Measurements from ENCODE around the gene RELN. TPM values are rescaled to one million over a fixed set of nuclear protein-coding genes. Genes with fewer than 3 reads are reported as not detected.

RELN gene
- total and polyA plus RNA-seq, 9 donors = 2.1 to 31.3 (median 8.2) TPM

DNA sequence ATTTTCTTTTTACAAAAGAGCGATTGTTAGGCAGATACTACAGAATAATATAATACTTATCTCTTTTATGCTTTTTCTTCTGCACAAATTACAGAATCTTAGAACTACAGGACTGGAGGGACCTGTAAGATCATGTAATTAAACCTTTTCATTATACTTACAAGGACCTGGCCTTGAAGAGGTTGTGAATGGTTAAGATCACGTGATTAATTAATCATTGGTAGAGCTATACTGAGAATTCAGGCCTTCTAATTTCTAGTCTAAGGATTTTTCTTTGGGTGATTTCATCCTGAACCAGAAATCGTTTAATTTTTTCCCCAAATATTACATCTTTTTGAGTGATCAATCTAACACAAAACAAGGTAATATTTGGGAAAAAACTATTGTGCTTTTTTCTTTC, 379.7 kb downstream of the RELN start:
- no CpG with 5 or more reads among the region's 3 CpGs for WGBS (ENCODE audit: insufficient coverage)
- no peak overlapping the region for H3K27ac ChIP-seq (ENCODE audit: low read length)
- no peaks in the 10 kb centered on the region for H3K36me3 ChIP-seq (ENCODE audit: control insufficient read depth, insufficient read depth, low read length)
- H3K9me3 ChIP-seq (replicated peaks; ENCODE audit: control insufficient read depth, low read depth, low read length) = no peaks in the 10 kb centered on the region
- no peak overlapping the region for H3K4me3 ChIP-seq (ENCODE audit: low read length)
- no peaks in the 10 kb centered on the region for H3K27me3 ChIP-seq (ENCODE audit: control insufficient read depth, insufficient read depth, low read length)
- no peaks in the 10 kb centered on the region for H3K4me1 ChIP-seq (ENCODE audit: control insufficient read depth, insufficient read depth, low read length)
- DNase-seq = no peak

DNA sequence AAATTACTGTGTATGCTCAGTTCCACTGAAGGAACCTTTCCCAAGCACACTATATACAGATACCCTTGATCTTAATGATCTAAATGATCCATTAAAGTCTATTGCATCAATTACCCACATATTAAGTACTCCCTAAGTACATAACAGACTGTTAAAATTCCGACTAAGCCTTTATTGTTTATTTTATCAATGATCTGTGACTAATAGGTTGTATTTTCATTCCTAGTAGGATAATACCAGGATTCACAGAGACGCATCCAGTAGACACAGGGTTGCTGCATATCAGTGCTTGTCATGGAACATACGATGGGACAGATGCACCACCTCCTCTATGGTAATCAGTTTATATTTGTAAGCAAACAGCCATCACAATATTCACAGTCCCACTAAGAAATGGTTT, 383.8 kb downstream of the RELN start:
- DNase-seq = no peak
- Histone ChIP-seq H3K27me3 (ENCODE audit: control insufficient read depth, insufficient read depth, low read length) (no peaks in the 10 kb centered on the region), H3K9me3 (replicated peaks; ENCODE audit: control insufficient read depth, low read depth, low read length) (no peaks in the 10 kb centered on the region), H3K4me1 (ENCODE audit: control insufficient read depth, insufficient read depth, low read length) (no peaks in the 10 kb centered on the region), H3K27ac (ENCODE audit: low read length) (no peak overlapping the region), H3K4me3 (ENCODE audit: low read length) (no peak overlapping the region), H3K36me3 (ENCODE audit: control insufficient read depth, insufficient read depth, low read length) (no peaks in the 10 kb centered on the region)
- no CpG with 5 or more reads among the region's 3 CpGs for WGBS (ENCODE audit: insufficient coverage)

DNA sequence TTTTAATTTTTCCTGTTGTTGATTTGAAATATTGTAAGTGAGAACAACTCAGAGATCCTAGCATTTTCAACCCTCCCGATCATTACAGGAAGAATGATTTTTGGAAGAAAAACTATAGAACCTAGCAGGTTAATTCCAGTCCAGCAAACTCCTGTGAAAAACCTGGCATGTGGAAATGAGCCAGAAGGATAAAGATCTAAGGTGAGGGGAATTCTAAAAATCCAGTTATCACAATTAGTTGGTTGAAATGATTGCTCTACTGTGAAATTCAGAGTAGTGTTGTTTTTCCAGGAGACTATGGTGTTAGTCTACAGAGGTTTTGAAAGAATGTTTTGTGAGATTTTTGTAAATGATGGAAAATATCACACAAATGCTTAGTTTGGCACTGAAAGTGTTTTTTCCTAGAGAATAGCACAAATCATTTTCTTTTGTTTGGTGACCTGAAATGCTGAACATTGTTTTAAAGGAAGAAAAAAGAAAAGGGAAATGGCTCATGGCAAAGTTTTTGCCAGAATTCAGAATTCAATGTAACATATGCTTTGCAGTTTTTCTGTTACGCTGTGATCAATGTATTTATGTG, 391.0 kb downstream of the RELN start:
- Histone ChIP-seq H3K4me3 (ENCODE audit: low read length) (no peak overlapping the region), H3K4me1 (ENCODE audit: control insufficient read depth, insufficient read depth, low read length) (no peaks in the 10 kb centered on the region), H3K27me3 (ENCODE audit: control insufficient read depth, insufficient read depth, low read length) (no peaks in the 10 kb centered on the region), H3K27ac (ENCODE audit: low read length) (no peak overlapping the region), H3K36me3 (ENCODE audit: control insufficient read depth, insufficient read depth, low read length) (no peaks in the 10 kb centered on the region), H3K9me3 (replicated peaks; ENCODE audit: control insufficient read depth, low read depth, low read length) (no peaks in the 10 kb centered on the region)
- no peak for DNase-seq
- 86% methylated on average over 1 of the region's 2 CpGs for WGBS (ENCODE audit: insufficient coverage)

DNA sequence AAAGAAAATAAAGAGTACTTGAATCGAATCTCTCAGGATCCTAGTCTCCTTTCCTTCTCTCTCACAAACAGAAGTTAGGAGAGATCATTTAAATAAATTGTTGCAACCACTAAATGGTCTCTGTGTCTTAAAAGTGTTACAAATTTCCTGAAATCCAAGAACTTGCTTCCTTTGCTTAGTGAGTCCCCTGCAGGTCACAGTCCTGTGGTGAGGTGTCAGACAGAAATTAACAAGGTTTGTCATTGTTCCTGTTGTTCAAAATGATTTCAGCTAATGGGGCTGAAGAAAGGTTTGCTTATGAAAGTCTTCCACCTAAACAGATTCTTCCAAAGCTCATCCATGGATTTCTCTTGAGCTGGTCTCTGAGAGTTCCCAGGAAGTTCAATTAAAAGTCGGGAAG, 391.9 kb downstream of the RELN start:
- no CpG with 5 or more reads among the region's 2 CpGs for WGBS (ENCODE audit: insufficient coverage)
- no peak for DNase-seq
- no peaks in the 10 kb centered on the region for H3K9me3 ChIP-seq (replicated peaks; ENCODE audit: control insufficient read depth, low read depth, low read length)
- H3K27ac ChIP-seq (ENCODE audit: low read length) = no peak overlapping the region
- no peaks in the 10 kb centered on the region for H3K36me3 ChIP-seq (ENCODE audit: control insufficient read depth, insufficient read depth, low read length)
- H3K4me3 ChIP-seq (ENCODE audit: low read length) = no peak overlapping the region
- no peaks in the 10 kb centered on the region for H3K27me3 ChIP-seq (ENCODE audit: control insufficient read depth, insufficient read depth, low read length)
- H3K4me1 ChIP-seq (ENCODE audit: control insufficient read depth, insufficient read depth, low read length) = no peaks in the 10 kb centered on the region

DNA sequence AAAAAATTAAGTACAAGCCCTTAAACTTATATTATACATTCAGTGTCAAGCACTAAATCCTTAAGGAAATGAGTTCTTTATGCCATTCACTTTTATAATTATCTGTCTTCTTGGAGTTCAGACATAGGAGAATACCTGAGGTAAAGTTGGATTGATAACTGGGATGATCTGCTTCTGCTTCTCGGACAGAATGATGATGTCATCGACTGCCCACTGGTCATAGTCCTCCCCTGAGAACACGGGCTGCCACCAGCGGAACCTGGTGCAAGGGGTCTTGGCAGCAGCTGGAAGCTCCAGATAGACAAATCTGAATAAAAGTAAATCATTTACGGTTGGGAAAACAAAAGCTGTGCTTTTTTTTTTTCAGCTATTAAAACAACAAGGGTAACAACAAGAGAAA, 395.3 kb downstream of the RELN start:
- WGBS (ENCODE audit: insufficient coverage) = 80% methylated on average over 3 of the region's 5 CpGs
- DNase-seq = no peak
- no peaks in the 10 kb centered on the region for H3K27me3 ChIP-seq (ENCODE audit: control insufficient read depth, insufficient read depth, low read length)
- no peaks in the 10 kb centered on the region for H3K9me3 ChIP-seq (replicated peaks; ENCODE audit: control insufficient read depth, low read depth, low read length)
- H3K4me1 ChIP-seq (ENCODE audit: control insufficient read depth, insufficient read depth, low read length) = no peaks in the 10 kb centered on the region
- no peaks in the 10 kb centered on the region for H3K36me3 ChIP-seq (ENCODE audit: control insufficient read depth, insufficient read depth, low read length)
- no peak overlapping the region for H3K4me3 ChIP-seq (ENCODE audit: low read length)
- no peak overlapping the region for H3K27ac ChIP-seq (ENCODE audit: low read length)

DNA sequence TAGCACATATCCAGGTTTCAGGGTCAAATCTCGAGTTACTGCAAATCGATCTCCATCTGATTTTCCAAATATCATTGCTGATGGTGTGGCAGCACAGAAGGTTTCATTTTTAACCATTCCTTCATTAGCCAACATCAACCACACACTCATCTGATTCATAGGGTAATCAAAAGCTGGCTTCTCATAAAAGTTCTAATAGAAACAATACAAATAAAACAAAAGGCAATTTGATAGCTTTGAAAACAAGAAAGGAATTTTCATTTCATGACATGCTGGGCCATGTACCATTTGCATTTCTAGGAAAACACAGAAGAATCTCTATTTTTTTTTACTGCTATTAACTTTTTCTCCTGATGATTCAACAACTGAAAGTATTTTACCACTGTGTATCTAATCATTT, 395.8 kb downstream of the RELN start:
- H3K27ac ChIP-seq (ENCODE audit: low read length) = no peak overlapping the region
- no peaks in the 10 kb centered on the region for H3K36me3 ChIP-seq (ENCODE audit: control insufficient read depth, insufficient read depth, low read length)
- no peaks in the 10 kb centered on the region for H3K9me3 ChIP-seq (replicated peaks; ENCODE audit: control insufficient read depth, low read depth, low read length)
- no peak overlapping the region for H3K4me3 ChIP-seq (ENCODE audit: low read length)
- WGBS (ENCODE audit: insufficient coverage) = no CpG with 5 or more reads among the region's 2 CpGs
- DNase-seq = no peak
- H3K27me3 ChIP-seq (ENCODE audit: control insufficient read depth, insufficient read depth, low read length) = no peaks in the 10 kb centered on the region
- H3K4me1 ChIP-seq (ENCODE audit: control insufficient read depth, insufficient read depth, low read length) = no peaks in the 10 kb centered on the region

DNA sequence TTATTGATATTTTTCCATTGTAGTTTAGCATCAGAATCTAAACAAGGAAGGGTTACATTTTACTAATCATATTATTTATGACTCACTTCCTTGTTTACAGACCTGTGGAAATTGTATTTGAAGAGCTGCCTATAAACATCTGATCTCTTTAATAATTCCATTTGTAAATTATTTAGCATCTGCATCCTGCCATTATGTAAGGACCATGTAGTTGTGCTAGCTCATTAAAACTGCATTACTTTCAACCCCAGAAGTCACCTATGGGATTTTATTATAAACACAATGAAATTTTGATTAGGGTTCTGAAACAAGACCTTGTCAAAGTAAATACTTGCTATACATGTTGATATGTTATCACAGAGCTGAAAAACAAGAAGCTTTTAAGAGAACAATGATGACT, 396.6 kb downstream of the RELN start:
- Histone ChIP-seq H3K4me1 (ENCODE audit: control insufficient read depth, insufficient read depth, low read length) (no peaks in the 10 kb centered on the region), H3K27ac (ENCODE audit: low read length) (no peak overlapping the region), H3K4me3 (ENCODE audit: low read length) (no peak overlapping the region), H3K36me3 (ENCODE audit: control insufficient read depth, insufficient read depth, low read length) (no peaks in the 10 kb centered on the region), H3K9me3 (replicated peaks; ENCODE audit: control insufficient read depth, low read depth, low read length) (no peaks in the 10 kb centered on the region), H3K27me3 (ENCODE audit: control insufficient read depth, insufficient read depth, low read length) (no peaks in the 10 kb centered on the region)
- no peak for DNase-seq

DNA sequence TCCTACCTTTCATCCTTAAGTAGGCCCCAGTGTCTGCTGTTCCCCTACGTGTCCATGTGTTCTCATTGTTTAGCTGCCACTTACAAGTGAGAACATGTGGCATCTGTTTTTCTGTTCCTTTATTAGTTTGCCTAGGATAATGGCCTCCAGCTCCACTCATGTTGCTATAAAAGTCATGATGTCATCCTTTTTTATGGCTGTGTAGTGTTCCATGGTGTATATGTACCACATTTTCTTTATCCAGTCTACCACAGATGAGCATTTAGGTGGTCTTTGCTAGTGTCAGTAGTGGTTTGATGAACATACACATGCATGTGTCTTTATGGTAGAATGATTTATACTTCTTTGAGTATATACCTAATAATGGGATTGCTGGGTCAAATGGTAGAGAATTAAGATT, 397.3 kb downstream of the RELN start:
- DNase-seq = no peak
- Histone ChIP-seq H3K27ac (ENCODE audit: low read length) (no peak overlapping the region), H3K4me3 (ENCODE audit: low read length) (no peak overlapping the region), H3K27me3 (ENCODE audit: control insufficient read depth, insufficient read depth, low read length) (no peaks in the 10 kb centered on the region), H3K9me3 (replicated peaks; ENCODE audit: control insufficient read depth, low read depth, low read length) (no peaks in the 10 kb centered on the region), H3K36me3 (ENCODE audit: control insufficient read depth, insufficient read depth, low read length) (no peaks in the 10 kb centered on the region), H3K4me1 (ENCODE audit: control insufficient read depth, insufficient read depth, low read length) (no peaks in the 10 kb centered on the region)
- 67% methylated on average over 1 of the region's 1 CpG for WGBS (ENCODE audit: insufficient coverage)

DNA sequence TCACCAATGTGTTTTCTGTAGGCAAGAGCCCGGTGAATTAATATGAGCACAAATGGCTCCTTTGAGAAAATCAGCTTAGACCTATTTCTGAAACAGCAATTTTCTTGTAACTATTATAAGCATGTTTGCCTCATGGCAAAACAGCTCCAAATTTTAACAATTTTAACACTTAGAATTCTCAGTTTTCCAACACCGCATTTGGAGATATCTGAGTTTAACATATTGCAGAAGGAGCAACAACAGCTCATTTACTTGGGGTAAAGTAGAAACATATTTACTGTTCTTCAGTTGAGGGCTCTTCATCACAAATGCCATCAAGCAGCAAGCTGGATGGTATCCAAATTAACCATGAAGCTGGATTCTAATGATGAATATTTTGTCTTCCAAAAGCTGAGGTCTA, 409.4 kb downstream of the RELN start:
- Histone ChIP-seq H3K9me3 (replicated peaks; ENCODE audit: control insufficient read depth, low read depth, low read length) (no peaks in the 10 kb centered on the region), H3K4me1 (ENCODE audit: control insufficient read depth, insufficient read depth, low read length) (no peaks in the 10 kb centered on the region), H3K36me3 (ENCODE audit: control insufficient read depth, insufficient read depth, low read length) (no peaks in the 10 kb centered on the region), H3K27me3 (ENCODE audit: control insufficient read depth, insufficient read depth, low read length) (no peaks in the 10 kb centered on the region), H3K4me3 (ENCODE audit: low read length) (no peak overlapping the region), H3K27ac (ENCODE audit: low read length) (no peak overlapping the region)
- WGBS (ENCODE audit: insufficient coverage) = no CpG with 5 or more reads among the region's 2 CpGs
- DNase-seq = no peak

DNA sequence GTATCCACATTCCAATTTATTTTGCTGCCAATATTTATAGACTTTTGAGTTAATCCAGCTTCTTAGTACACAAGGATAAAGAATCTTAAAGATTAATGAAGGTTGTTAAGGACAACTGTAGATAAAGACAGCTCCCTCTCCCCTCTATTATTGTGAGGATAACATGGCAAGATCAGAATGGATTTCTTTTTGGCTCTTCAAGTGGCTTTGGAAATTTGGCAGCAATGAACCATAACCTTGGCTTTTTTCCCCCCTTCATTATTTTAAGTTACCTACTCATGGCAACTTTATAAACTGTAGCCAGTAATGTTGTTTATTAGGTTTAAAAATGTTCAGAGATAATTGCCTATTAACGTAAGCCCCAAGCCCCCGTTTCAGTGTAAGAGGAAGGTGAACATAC, 412.4 kb downstream of the RELN start:
- WGBS (ENCODE audit: insufficient coverage) = no CpG with 5 or more reads among the region's 2 CpGs
- Histone ChIP-seq H3K27me3 (ENCODE audit: control insufficient read depth, insufficient read depth, low read length) (no peaks in the 10 kb centered on the region), H3K4me1 (ENCODE audit: control insufficient read depth, insufficient read depth, low read length) (no peaks in the 10 kb centered on the region)

DNA sequence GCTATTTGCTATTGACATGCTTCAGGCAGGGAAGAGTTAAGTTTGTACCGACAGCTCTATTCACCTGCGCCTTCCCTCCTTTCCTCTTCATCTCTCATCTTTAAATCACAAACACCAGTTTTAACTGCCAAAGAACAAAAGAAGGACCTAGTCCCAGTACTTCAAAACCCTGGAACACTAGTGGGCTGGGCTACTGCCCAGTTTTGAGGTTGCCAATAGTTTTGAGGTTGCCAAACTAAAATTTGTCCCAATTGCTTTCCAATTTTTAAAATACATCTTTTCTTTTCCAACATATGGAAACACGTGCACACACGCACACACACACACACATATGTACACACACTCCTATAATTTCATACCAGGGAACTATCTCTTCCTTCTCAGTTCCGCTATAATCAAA, 412.8 kb downstream of the RELN start:
- Histone ChIP-seq H3K36me3 (ENCODE audit: control insufficient read depth, insufficient read depth, low read length) (no peaks in the 10 kb centered on the region), H3K9me3 (replicated peaks; ENCODE audit: control insufficient read depth, low read depth, low read length) (no peaks in the 10 kb centered on the region), H3K4me1 (ENCODE audit: control insufficient read depth, insufficient read depth, low read length) (no peaks in the 10 kb centered on the region), H3K27me3 (ENCODE audit: control insufficient read depth, insufficient read depth, low read length) (no peaks in the 10 kb centered on the region), H3K27ac (ENCODE audit: low read length) (no peak overlapping the region), H3K4me3 (ENCODE audit: low read length) (no peak overlapping the region)
- 50% methylated on average over 2 of the region's 5 CpGs for WGBS (ENCODE audit: insufficient coverage)
- DNase-seq = peak; percentile 35

More for the DNA sequence above, 412.4 kb downstream of the RELN start:
- no peak for DNase-seq
- Histone ChIP-seq H3K27ac (ENCODE audit: low read length) (no peak overlapping the region), H3K9me3 (replicated peaks; ENCODE audit: control insufficient read depth, low read depth, low read length) (no peaks in the 10 kb centered on the region), H3K36me3 (ENCODE audit: control insufficient read depth, insufficient read depth, low read length) (no peaks in the 10 kb centered on the region), H3K4me3 (ENCODE audit: low read length) (no peak overlapping the region)
